ENCODE data around the gene SPEG.

The SPEG gene

DNA sequence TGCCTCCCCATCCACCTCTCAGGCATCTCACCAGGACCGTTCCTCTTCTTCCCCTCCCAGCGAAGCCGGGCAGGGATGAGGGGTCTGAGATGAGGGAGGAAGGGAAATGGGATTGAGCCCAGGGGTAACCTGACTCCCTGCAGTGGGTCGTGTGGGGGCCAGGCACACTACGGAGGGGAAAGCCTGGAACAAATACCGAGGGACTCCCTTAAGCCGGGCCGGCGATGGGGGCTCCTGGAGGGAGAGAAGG is 250 bp upstream of the SPEG start:
- H3K27ac ChIP-seq, result no peak overlapping the region
- TF ChIP-seq ZFX (IDR thresholded peaks at IDR 0.05), result no peak
- TF ChIP-seq, protein P1, sequence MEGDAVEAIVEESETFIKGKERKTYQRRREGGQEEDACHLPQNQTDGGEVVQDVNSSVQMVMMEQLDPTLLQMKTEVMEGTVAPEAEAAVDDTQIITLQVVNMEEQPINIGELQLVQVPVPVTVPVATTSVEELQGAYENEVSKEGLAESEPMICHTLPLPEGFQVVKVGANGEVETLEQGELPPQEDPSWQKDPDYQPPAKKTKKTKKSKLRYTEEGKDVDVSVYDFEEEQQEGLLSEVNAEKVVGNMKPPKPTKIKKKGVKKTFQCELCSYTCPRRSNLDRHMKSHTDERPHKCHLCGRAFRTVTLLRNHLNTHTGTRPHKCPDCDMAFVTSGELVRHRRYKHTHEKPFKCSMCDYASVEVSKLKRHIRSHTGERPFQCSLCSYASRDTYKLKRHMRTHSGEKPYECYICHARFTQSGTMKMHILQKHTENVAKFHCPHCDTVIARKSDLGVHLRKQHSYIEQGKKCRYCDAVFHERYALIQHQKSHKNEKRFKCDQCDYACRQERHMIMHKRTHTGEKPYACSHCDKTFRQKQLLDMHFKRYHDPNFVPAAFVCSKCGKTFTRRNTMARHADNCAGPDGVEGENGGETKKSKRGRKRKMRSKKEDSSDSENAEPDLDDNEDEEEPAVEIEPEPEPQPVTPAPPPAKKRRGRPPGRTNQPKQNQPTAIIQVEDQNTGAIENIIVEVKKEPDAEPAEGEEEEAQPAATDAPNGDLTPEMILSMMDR (conservative IDR thresholded peaks at IDR 0.05), result no peak

DNA sequence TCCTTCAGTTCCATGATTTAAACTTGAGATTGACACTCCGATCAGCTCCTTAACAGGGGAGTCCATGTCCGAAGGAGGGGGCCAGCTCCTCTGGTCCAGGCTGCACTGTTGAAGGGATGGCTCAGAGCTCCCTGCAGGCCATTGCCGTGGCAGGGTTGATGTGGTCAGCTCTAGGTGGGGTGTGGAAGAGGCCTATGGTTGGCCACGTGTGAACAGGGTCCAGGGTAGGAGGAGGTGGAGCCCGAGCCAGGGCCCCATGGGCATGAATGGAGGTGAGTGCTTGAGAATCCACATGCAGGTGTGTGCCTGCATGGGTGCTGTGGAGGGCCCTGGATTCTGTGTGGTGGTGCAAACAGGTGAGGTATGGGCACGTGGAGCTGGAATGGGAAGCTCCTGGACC is 1.1 kb downstream of the SPEG start:
- H3K27ac ChIP-seq, result no peak overlapping the region
- no peak for TF ChIP-seq ZFX (IDR thresholded peaks at IDR 0.05)
- TF ChIP-seq, protein P1 (conservative IDR thresholded peaks at IDR 0.05), result no peak

DNA sequence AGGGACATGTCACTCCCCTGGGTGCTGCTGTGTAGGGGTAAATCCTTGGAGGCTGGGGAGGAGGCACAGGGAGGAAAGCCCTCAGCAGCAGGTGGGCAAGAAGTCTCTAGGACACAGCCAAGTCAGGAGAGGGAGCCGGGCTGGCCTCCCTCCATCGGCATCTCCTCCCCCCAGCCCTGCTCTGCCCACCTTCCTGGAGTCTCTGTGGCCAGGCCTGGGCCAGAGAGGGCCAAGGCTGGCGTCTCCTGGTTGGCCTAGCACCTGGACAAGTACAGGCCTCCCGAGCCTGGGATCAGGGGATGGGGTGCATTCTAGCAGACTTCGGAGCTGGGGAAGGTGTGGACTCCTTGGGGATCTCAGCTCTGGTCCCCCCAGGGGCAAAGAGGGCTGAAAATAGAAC is 1.8 kb downstream of the SPEG start:
- H3K27ac ChIP-seq, result no peak overlapping the region
- TF ChIP-seq, protein P1 (conservative IDR thresholded peaks at IDR 0.05), result no peak
- TF ChIP-seq ZFX (IDR thresholded peaks at IDR 0.05), result no peak

DNA sequence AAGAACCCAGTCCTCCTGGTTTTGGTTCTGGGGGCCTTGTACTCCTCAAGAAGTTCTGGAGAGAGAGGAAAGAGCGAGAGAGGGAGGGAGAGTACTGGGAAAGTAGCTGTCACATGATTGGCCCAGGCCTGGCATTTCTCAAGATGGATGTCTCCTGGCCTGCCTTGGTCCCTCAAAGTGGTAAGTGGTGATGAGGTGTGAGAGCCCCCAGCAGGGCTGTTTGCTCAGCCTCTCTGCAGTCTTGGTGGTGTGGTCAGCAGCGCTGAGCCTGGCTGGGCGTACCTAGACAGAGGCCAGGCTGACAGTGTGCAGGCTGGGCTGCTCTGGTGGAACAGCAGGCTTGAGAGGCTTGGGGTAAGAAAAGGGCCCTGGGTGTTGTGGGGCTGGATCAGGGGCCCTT is 2.5 kb downstream of the SPEG start:
- no peak overlapping the region for H3K27ac ChIP-seq

DNA sequence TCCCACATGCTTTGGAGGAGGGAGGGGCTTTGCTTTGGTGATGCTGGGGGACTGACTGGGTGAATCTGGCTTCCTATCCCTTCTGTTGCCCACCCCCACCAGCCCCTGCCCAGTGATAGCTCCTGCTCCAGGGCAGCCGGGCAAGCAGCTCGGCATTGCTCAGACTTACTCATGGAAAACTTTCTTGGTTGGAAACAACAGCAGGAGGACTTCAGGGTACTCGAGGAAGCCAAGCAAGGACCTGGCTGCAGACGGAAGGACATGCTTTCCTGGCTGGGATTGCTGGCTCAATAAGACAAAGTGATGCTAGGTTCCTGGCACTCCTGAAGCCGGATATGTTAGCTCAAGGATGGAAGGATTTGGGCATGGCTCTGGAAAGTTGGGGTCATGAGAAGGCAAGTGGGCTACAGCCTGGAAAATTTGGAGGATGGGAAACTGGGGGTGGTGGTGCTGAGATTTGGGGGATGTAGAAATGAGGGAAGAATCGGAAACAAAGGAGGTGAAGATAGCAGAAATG is 3.1 kb downstream of the SPEG start:
- no peak overlapping the region for H3K27ac ChIP-seq
- no peak for TF ChIP-seq ZFX (IDR thresholded peaks at IDR 0.05)
- TF ChIP-seq, protein P1 (conservative IDR thresholded peaks at IDR 0.05), result no peak

More for the DNA sequence above, 2.5 kb downstream of the SPEG start:
- TF ChIP-seq ZFX (IDR thresholded peaks at IDR 0.05), result no peak
- TF ChIP-seq, protein P1 (conservative IDR thresholded peaks at IDR 0.05), result no peak

DNA sequence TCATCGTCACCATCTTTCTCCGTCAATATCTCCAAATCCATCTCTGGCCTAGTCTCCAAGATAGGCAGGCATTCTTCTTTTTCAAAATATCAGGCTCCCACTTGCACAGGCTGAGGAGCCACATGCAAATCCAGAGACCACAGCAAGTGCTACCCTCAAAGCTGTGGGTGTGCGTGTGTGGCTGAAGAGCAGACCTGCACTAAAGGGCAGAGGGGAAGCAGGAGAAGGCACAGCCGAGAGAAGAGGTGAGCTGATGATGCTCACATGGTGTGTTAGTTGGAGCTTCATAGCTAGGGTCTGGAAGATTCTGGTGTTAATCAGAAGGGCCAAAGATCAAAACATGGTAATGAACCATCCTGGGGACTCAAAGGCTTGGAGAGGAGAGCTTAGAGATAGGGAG is 3.8 kb downstream of the SPEG start:
- no peak for TF ChIP-seq ZFX (IDR thresholded peaks at IDR 0.05)
- TF ChIP-seq, protein P1 (conservative IDR thresholded peaks at IDR 0.05), result no peak

DNA sequence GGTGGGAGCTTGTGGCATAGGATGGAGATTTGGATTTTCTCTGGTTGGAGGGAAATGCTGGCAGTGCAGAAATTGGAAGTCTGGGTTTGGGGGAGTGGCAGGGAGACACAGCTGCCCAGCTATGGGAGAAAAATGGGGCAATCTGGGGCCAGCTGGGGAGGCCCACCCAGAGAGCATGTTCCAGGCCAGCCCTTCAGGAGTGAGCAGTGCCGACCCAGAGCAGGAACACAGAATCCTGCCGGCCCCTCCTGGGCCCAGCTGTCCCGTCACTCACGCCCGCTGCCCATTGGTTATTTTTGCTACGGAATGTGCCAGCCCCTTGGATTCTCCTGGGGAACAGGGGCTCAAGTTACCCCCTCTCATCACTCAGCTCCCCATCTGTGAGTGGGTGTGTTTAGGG is 4.9 kb downstream of the SPEG start:
- no peak overlapping the region for H3K27ac ChIP-seq
- TF ChIP-seq, protein P1 (conservative IDR thresholded peaks at IDR 0.05), result no peak
- TF ChIP-seq ZFX (IDR thresholded peaks at IDR 0.05), result no peak

More for the DNA sequence above, 3.8 kb downstream of the SPEG start:
- no peak overlapping the region for H3K27ac ChIP-seq

All from C4-2B (cell line).